CD8-positive, alpha-beta memory T cell (primary cell): Measurements from ENCODE around the gene TULP4. TPM values are rescaled to one million over a fixed set of nuclear protein-coding genes. Genes with fewer than 3 reads are reported as not detected.
"Not testable (repeated sequence)": the region's sequence is repeated elsewhere in the genome, so short reads cannot be mapped to it uniquely, and the experiment has no call there.

ENCODE experiments used
- CTCF ChIA-PET: fragments of 350-600 bp; sonication (Branson Sonifier 250); formaldehyde crosslinking; loops from one replicate; lab custom pipeline; 2021; ENCODE audit warnings: antibody characterized with exemption; lab: Charles Lee
- POLR2A ChIA-PET: fragments of 350-600 bp; sonication (Branson Sonifier 250); formaldehyde crosslinking; loops from one replicate; lab custom pipeline; 2021; ENCODE audit warnings: antibody characterized with exemption; lab: Charles Lee
- DNase-seq, 5 donors: peaks; one replicate each; pipeline versions ENCODE4 v3.0.0 to v3.0.0-alpha.2; 2020 to 2022; ENCODE audit warnings: mixed read lengths in 1 of 5
- H3K27ac ChIP-seq: one replicate; pipeline ENCODE4 v1.7.0; 2013; ENCODE audit warnings: low read depth, mild to moderate bottlenecking, low read length, moderate library complexity
- H3K27me3 ChIP-seq: 2 replicates; pipeline ENCODE4 v1.7.0; 2013; ENCODE audit warnings: low read length, mild to moderate bottlenecking; ENCODE audit not compliant: insufficient read depth, poor library complexity, severe bottlenecking
- H3K36me3 ChIP-seq: 2 replicates; pipeline ENCODE4 v1.7.0; 2013; ENCODE audit warnings: mild to moderate bottlenecking, low read length, moderate library complexity; ENCODE audit not compliant: insufficient read depth
- H3K4me1 ChIP-seq: 2 replicates; pipeline ENCODE4 v1.7.0; 2013; ENCODE audit warnings: mild to moderate bottlenecking, low read length, moderate library complexity; ENCODE audit not compliant: insufficient read depth
- H3K4me3 ChIP-seq: 2 replicates; pipeline ENCODE4 v1.7.0; 2013; ENCODE audit warnings: mild to moderate bottlenecking, low read length
- H3K9me3 ChIP-seq: 2 replicates; pipeline ENCODE4 v1.7.0; 2013; ENCODE audit warnings: mild to moderate bottlenecking, low read length
- H3K27ac Mint-ChIP-seq, 8 donors: one replicate each; pipeline ENCODE4 v1.8.0; 2020 to 2021; ENCODE audit warnings: mixed read lengths in 8 of 8, mild to moderate bottlenecking in 6 of 8, inconsistent platforms in 3 of 8, moderate library complexity in 3 of 8
- H3K27me3 Mint-ChIP-seq, 2 donors: one replicate each; pipeline ENCODE4 v1.8.0; 2020 to 2021; ENCODE audit warnings: mixed read lengths in 2 of 2, mild to moderate bottlenecking in 1 of 2, moderate library complexity in 1 of 2
- H3K36me3 Mint-ChIP-seq, 3 donors: one replicate each; pipeline ENCODE4 v1.8.0; 2020 to 2021; ENCODE audit warnings: mixed read lengths in 3 of 3, inconsistent platforms in 1 of 3, mild to moderate bottlenecking in 1 of 3
- H3K4me1 Mint-ChIP-seq, 3 donors: one replicate each; pipeline ENCODE4 v1.8.0; 2020 to 2021; ENCODE audit warnings: mixed read lengths in 3 of 3, inconsistent platforms in 1 of 3, mild to moderate bottlenecking in 1 of 3
- H3K4me3 Mint-ChIP-seq, 7 donors: one replicate each; pipeline ENCODE4 v1.8.0; 2020 to 2021; ENCODE audit warnings: mixed read lengths in 7 of 7, mild to moderate bottlenecking in 6 of 7, moderate library complexity in 4 of 7, inconsistent platforms in 2 of 7
- H3K9me3 Mint-ChIP-seq, 5 donors: one replicate each; pipeline ENCODE4 v1.8.0; 2020 to 2022; ENCODE audit warnings: mixed read lengths in 5 of 5, mild to moderate bottlenecking in 3 of 5, moderate library complexity in 2 of 5, inconsistent platforms in 1 of 5
- polyA plus RNA-seq: library from polyadenylated mRNA; unstranded; fragments of 300-500 nt; fragmentation: Illumina TruSeq; gene quantifications from one replicate; pipeline ENCODE4 v1.2.3, GENCODE V29; 2021
- total RNA-seq, 2 experiments: library from RNA; stranded (reverse); gene quantifications; one replicate each; pipeline ENCODE4 v1.2.3, GENCODE V29; 2021

Gene TULP4
- total and polyA plus RNA-seq, 3 experiments from 2014 or later, result 26.9 to 50.1 (median 32.1) TPM

DNA sequence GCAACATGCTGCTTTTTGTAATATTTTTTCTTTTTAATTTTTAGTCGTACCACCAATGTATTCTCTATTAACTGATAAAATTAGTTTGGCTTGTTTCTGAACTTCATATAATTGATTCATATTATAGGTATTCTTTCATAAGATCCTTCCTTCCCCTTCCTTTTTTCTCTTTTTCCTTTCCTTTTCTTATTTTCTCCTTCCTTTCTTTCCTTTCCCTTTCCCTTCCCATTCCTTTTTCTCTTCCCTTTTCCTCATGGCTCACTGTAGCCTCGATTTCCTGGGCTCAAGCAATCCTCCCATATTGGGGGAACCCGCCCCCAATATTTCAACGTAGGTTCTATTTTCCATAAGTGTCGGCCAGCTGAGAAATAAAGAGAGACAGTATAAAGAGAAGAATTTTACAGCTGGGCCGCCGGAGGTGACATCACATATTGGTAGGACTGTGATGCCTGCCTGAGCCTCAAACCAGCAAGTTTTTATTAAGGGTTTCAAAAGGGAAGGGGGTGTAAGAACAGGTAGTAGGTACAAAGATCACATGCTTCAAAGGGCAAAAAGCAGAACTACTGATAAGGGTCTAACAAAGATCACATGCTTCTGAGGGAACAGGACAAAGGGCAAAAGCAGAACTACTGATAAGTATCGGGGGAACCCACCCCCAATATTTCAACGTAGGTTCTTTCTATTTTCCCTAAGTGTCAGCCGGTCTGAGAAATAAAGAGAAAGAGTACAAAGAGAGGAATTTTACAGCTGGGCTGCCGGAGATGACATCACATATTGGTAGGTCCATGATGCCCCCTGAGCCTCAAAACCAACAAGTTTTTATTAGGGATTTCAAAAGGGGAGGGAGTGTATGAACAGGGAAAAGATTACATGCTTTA, 16.1 kb upstream of the TULP4 start:
- H3K27ac ChIP-seq, H3K4me3 ChIP-seq, H3K9me3 ChIP-seq, H3K27me3 Mint-ChIP-seq, H3K4me3 Mint-ChIP-seq, H3K4me1 ChIP-seq, H3K27me3 ChIP-seq, CTCF ChIA-PET, H3K36me3 ChIP-seq, POLR2A ChIA-PET, DNase-seq: not testable (repeated sequence)
- peaks cover 25 to 37% (median 33%) of the 10 kb centered on the region in 3 donors for H3K36me3 Mint-ChIP-seq
- H3K9me3 Mint-ChIP-seq, result peaks cover 6 to 21% (median 21%) of the 10 kb centered on the region in 5 donors
- H3K27ac Mint-ChIP-seq, result peak overlapping the region in 2 of 8 donors; percentile 86 to 89
- H3K4me1 Mint-ChIP-seq, result peaks cover 15 to 18% (median 17%) of the 10 kb centered on the region in 3 donors

DNA sequence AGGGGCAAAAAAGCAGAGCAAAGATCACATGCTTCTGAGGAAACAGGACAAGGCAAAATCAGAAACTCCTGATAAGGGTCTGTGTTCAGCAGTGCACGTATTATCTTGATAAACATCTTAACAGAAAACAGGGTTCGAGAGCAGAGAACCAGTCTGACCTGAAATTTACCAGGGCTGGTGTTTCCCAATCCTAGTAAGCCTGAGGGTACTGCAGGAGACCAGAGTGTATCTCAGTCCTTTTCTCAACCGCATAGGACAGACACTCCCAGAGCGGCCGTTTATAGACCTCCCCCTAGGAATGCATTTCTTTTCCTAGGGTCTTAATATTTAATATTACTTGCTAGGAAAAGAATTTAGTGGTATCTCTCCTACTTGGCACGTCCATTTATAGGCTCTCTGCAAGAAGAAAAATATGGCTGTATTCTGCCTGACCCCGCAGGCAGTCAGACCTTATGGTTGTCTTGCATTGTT, 15.4 kb upstream of the TULP4 start:
- H3K4me3 ChIP-seq, H3K27me3 Mint-ChIP-seq, POLR2A ChIA-PET, H3K4me3 Mint-ChIP-seq, H3K4me1 ChIP-seq, H3K36me3 ChIP-seq, H3K27ac ChIP-seq, H3K9me3 ChIP-seq, H3K27me3 ChIP-seq, CTCF ChIA-PET, DNase-seq, H3K27ac Mint-ChIP-seq: not testable (repeated sequence)
- peaks cover 8 to 11% (median 11%) of the 10 kb centered on the region in 3 donors for H3K4me1 Mint-ChIP-seq
- H3K36me3 Mint-ChIP-seq, result peaks cover 25 to 37% (median 33%) of the 10 kb centered on the region in 3 donors
- H3K9me3 Mint-ChIP-seq, result peaks cover 6 to 21% (median 21%) of the 10 kb centered on the region in 5 donors

DNA sequence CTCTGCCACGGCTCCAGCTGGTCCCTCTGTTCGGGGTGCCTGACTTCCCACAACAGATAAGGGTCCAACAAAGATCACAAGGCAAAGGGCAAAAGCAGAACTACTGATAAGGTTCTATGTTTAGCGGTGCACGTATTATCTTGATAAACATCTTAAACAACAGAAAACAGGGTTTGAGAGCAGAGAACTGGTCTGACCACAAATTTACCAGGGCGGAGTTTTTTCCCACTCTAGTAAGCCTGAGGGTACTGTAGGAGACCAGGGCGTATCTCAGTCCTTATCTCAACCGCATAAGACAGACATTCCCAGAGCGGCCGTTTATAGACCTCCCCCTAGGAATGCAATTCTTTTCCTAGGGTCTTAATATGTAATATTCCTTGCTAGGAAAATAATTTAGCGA, 14.6 kb upstream of the TULP4 start:
- Mint-ChIP-seq H3K9me3 (peaks cover 6 to 21% (median 21%) of the 10 kb centered on the region in 5 donors), H3K36me3 (peaks cover 22 to 37% (median 33%) of the 10 kb centered on the region in 3 donors), H3K4me3 (peak overlapping the region in 1 of 7 donors; percentile 40)
- CTCF ChIA-PET, H3K27ac Mint-ChIP-seq, H3K4me1 ChIP-seq, H3K27me3 Mint-ChIP-seq, H3K4me3 ChIP-seq, H3K27ac ChIP-seq, H3K36me3 ChIP-seq, H3K9me3 ChIP-seq, H3K27me3 ChIP-seq, DNase-seq, POLR2A ChIA-PET, H3K4me1 Mint-ChIP-seq: not testable (repeated sequence)

DNA sequence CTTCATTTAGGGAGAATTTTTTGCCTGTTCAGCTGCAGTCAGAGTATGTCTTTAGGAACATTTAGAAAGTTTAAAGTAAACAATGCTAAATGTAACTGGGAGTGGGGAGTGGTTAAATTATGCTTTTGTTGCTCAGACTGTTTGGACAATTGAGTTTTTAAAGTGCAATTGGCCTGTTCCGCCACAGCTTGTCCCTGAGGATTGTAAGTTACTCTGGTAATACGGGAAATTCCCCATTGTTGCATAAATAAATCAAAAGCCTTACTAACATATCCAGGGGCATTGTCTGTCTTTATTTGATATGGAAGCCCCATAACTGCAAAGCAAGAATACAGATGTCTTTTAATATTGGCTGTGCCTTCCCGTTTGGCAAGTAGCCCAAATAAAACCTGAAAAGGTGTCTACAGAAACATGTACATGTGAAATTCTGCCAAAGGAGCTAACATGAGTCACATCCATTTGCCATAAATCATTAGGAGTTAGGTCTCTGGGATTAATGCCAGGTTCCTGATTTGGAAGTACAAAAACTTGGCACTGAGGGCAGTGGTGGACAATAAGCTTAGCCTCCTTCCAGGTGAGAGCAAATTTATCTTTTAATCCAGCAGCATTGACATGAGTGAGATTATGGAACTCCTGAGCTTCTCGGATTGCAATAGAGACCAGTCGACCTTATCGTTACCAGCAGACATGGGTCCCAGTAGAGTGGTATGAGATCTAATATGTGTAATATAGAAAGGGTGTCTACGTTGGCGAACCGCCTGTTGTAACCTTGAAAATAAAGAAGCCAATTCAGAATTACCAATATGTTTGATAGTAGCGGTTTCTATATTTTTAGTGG, 11.7 kb upstream of the TULP4 start:
- H3K27ac Mint-ChIP-seq, H3K27ac ChIP-seq, H3K27me3 ChIP-seq, H3K27me3 Mint-ChIP-seq, H3K36me3 ChIP-seq, POLR2A ChIA-PET, H3K9me3 ChIP-seq, H3K4me3 Mint-ChIP-seq, H3K4me3 ChIP-seq, DNase-seq, H3K4me1 ChIP-seq, CTCF ChIA-PET: not testable (repeated sequence)
- Mint-ChIP-seq H3K36me3 (peaks cover 24 to 35% (median 27%) of the 10 kb centered on the region in 3 donors), H3K9me3 (peaks cover 6 to 21% (median 21%) of the 10 kb centered on the region in 5 donors), H3K4me1 (peaks cover 0 to 13% (median 0%) of the 10 kb centered on the region in 3 donors)

DNA sequence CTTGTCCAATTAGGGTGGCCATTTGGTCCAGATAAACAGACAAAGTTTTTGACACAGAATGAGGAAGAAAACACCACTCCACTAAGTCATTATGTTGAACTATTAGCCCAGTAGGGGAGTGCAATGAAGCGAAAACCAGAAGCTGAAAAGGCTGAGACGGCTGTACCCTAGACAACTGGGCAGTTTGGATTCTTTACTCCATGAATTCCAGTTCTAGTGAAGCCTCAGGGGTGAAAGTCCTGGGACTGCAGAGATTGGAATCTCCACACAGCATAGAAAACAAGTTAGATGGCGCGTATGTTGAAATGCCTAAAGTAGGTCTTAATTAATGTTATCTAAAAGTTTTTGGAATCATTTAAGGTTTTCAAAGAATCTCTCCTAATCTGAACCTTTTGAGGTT, 10.7 kb upstream of the TULP4 start:
- H3K9me3 ChIP-seq, H3K27me3 ChIP-seq, H3K4me1 ChIP-seq, H3K36me3 ChIP-seq, DNase-seq, CTCF ChIA-PET, H3K27ac ChIP-seq, H3K4me3 Mint-ChIP-seq, H3K27me3 Mint-ChIP-seq, H3K27ac Mint-ChIP-seq, H3K4me3 ChIP-seq, POLR2A ChIA-PET: not testable (repeated sequence)
- Mint-ChIP-seq H3K36me3 (peaks cover 17 to 31% (median 18%) of the 10 kb centered on the region in 3 donors), H3K9me3 (peaks cover 2 to 14% (median 14%) of the 10 kb centered on the region in 5 donors), H3K4me1 (peaks cover 0 to 13% (median 0%) of the 10 kb centered on the region in 3 donors)

DNA sequence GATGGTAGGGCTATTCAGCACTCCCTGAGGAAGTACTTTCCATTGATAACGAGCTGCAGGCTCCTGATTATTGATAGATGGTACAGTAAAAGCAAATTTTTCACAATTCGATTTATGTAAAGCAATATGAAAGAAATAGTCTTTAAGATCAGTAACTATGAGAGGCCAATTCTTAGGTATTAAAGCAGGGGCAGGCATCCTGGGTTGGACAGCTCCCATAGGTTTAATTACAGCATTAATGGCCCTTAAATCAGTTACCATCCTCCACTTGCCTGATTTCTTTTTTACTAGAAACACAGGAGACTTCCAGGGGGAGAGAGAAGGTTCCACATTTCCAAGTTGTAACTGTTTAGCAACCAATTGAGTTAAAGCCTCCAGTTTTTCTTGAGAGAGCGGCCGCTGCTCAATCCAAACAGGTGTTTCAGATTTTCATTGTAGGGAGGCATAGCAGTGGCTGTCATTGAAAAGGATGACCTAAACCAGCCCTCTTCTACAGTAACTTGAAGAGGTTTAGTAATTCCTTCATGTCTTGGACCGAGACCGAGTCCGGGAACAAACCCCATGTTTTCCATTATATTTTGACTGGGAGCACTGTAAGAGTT, 10.0 kb upstream of the TULP4 start:
- H3K27me3 Mint-ChIP-seq, H3K36me3 ChIP-seq, H3K4me3 ChIP-seq, H3K27ac Mint-ChIP-seq, H3K27ac ChIP-seq, H3K4me3 Mint-ChIP-seq, H3K4me1 ChIP-seq, H3K9me3 ChIP-seq, POLR2A ChIA-PET, H3K27me3 ChIP-seq, H3K9me3 Mint-ChIP-seq, DNase-seq, CTCF ChIA-PET: not testable (repeated sequence)
- Mint-ChIP-seq H3K36me3 (peaks cover 13 to 27% (median 16%) of the 10 kb centered on the region in 3 donors), H3K4me1 (peaks cover 0 to 13% (median 0%) of the 10 kb centered on the region in 3 donors)

DNA sequence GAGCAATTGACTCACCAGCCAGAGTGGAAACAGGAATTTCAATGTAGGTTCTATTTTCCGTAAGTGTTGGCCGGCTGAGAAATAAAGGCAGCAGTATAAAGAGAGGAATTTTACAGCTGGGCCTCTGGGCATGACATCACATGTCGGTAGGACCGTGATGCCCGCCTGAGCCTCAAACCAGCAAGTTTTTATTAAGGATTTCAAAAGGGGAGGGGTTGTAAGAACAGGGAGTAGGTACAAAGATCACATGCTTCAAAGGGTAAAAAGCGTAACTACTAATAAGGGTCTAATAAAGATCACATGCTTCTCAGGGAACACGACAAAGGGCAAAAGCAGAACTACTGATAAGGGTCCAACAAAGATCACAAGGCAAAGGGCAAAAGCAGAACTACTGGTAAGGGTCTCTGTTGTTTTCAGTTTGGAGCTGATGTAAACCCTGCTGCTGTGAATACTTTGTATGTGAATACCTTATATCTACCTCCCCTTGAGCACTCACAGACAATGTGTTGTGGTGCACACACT, 9.0 kb upstream of the TULP4 start:
- no peaks in the 10 kb centered on the region for H3K27me3 ChIP-seq
- ChIA-PET CTCF (no interaction called here), POLR2A (no interaction called here)
- no peaks in the 10 kb centered on the region for H3K36me3 ChIP-seq
- H3K4me3 Mint-ChIP-seq, result no peak overlapping the region
- no peak for DNase-seq
- H3K4me1 ChIP-seq, result no peaks in the 10 kb centered on the region
- H3K27me3 Mint-ChIP-seq, result no peaks in the 10 kb centered on the region
- H3K4me3 ChIP-seq, result no peak overlapping the region
- H3K4me1 Mint-ChIP-seq, result peaks cover 0 to 13% (median 0%) of the 10 kb centered on the region in 3 donors
- no peak overlapping the region for H3K27ac ChIP-seq
- H3K9me3 ChIP-seq, result no peaks in the 10 kb centered on the region
- peaks cover 6 to 20% (median 15%) of the 10 kb centered on the region in 3 donors for H3K36me3 Mint-ChIP-seq
- peaks cover 0 to 3% (median 3%) of the 10 kb centered on the region in 5 donors for H3K9me3 Mint-ChIP-seq
- no peak overlapping the region for H3K27ac Mint-ChIP-seq
